ENCODE measurements around the gene UQCRHL. TPM values are rescaled to one million over a fixed set of nuclear protein-coding genes. Genes with fewer than 3 reads are reported as not detected.
"Not testable (repeated sequence)": the region's sequence is repeated elsewhere in the genome, so short reads cannot be mapped to it uniquely, and the experiment has no call there.

UQCRHL gene
- total RNA-seq (2014; rRNA removed; shearing (Covaris generic)) (2.3 and 3.9 TPM in 2 replicates), polyA plus RNA-seq (2016; fragmentation: Nextera tagmentation; extraction: Ambion mirVana) (3.0 and 3.6 TPM in 2 replicates)
- long read RNA-seq, partial matches to known transcripts, result 0 of 3 reads
- long read RNA-seq, other reads (novel, unspliced or antisense), result 0 of 3 reads

GRCh38 chr1:15807549-15807948 lies at the start of gene UQCRHL:
Gene UQCRHL, minus strand, starts transcription at chr1:15807649. Its CDS starts 0 bp downstream, at chr1:15807649.
- ATAC-seq, H3K4me1 Mint-ChIP-seq: not testable (repeated sequence)
- 0 out of 2 replicates have a peak within 1 kb of the TSS, but pooled peaks have one; percentile 72 for H3K27ac Mint-ChIP-seq

DNA sequence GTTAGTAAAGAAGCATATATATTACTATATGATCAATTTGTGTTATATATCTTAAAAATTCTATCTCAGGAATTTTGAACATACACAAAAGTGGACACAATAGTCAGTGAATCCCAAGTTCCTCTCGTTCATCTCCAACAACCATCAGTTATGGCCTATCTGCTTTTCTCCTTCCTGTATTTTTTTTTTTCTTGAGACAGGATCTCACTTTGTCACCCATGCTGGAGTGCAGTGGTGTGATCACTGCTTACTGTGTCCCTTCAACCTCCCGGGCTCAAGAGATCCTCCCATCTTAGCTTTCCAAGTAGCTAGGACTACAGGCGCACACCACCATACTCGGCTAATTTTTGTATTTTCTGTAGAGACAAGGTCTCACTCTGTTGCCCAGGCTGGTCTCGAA lies 49.4 kb upstream of the UQCRHL start:
- Histone ChIP-seq H3K36me3 (ENCODE audit: insufficient read depth) (no peaks in the 10 kb centered on the region), H3K27me3 (ENCODE audit: insufficient read depth) (no peaks in the 10 kb centered on the region), H3K9me2 (ENCODE audit: insufficient read depth) (no peaks in the 10 kb centered on the region), H3K4me3 (no peak overlapping the region), H2AFZ (no peak overlapping the region), H3K4me2 (no peak overlapping the region), H3K79me2 (replicated peaks; ENCODE audit: insufficient read depth) (peaks cover 99% of the 10 kb centered on the region), H4K20me1 (replicated peaks; ENCODE audit: insufficient read depth) (peaks cover 12% of the 10 kb centered on the region), H3F3A (replicated peaks; ENCODE audit: low read depth) (peaks cover 7% of the 10 kb centered on the region; the same call in 1 of the 2 replicates), H3K4me1 (ENCODE audit: insufficient read depth) (peaks cover 8% of the 10 kb centered on the region; the same call in 1 of the 2 replicates), H3K27ac (ENCODE audit: low read depth) (no peak overlapping the region)
- Mint-ChIP-seq H3K27ac (no peak overlapping the region), H3K4me3 (no peak overlapping the region), H3K9me3 (no peaks in the 10 kb centered on the region), H3K27me3 (ENCODE audit: insufficient read depth, low read depth, poor library complexity) (no peaks in the 10 kb centered on the region), H3K4me1 (peaks cover 3% of the 10 kb centered on the region; the same call in 2 of the 3 replicates), H3K36me3 (ENCODE audit: low read depth) (no peaks in the 10 kb centered on the region)
- TF ChIP-seq STAT1 (IDR thresholded peaks at IDR 0.05; ENCODE audit: unreplicated experiment), result no peak
- no peak for TF ChIP-seq POLR2AphosphoS5 (IDR thresholded peaks at IDR 0.05; ENCODE audit: low read depth)
- no peak for DNase-seq (ENCODE audit: low spot score)
- ATAC-seq, result no peak

More at GRCh38 chr1:15807549-15807948, at the start of gene UQCRHL:
- H3K27ac ChIP-seq (ENCODE audit: low read depth), result peak within 1 kb of the TSS; percentile 67; the same call in 1 of the 2 replicates
- H3K4me3 Mint-ChIP-seq; H2AFZ ChIP-seq; DNase-seq (ENCODE audit: low spot score); H3K9me3 Mint-ChIP-seq; H3K4me3 ChIP-seq; H3K36me3 ChIP-seq (ENCODE audit: insufficient read depth); H3K9me2 ChIP-seq (ENCODE audit: insufficient read depth); H3F3A ChIP-seq (replicated peaks; ENCODE audit: low read depth); H4K20me1 ChIP-seq (replicated peaks; ENCODE audit: insufficient read depth); H3K4me1 ChIP-seq (ENCODE audit: insufficient read depth); H3K4me2 ChIP-seq; H3K36me3 Mint-ChIP-seq (ENCODE audit: low read depth); H3K27me3 ChIP-seq (ENCODE audit: insufficient read depth); H3K79me2 ChIP-seq (replicated peaks; ENCODE audit: insufficient read depth): not testable (repeated sequence)
- peaks cover 11% of the 10 kb centered on the region for H3K27me3 Mint-ChIP-seq (ENCODE audit: insufficient read depth, low read depth, poor library complexity)

GRCh38 chr1:15852828-15853302 lies 45.4 kb upstream of the UQCRHL start:
- ATAC-seq (no peak), DNase-seq (ENCODE audit: low spot score) (no peak)
- Mint-ChIP-seq H3K27me3 (ENCODE audit: insufficient read depth, low read depth, poor library complexity) (peaks cover 6% of the 10 kb centered on the region), H3K4me1 (peaks cover 21% of the 10 kb centered on the region), H3K4me3 (no peak overlapping the region), H3K27ac (no peak overlapping the region), H3K36me3 (ENCODE audit: low read depth) (no peaks in the 10 kb centered on the region), H3K9me3 (no peaks in the 10 kb centered on the region; the same call in 2 of the 3 replicates)
- Histone ChIP-seq H3K9me2 (ENCODE audit: insufficient read depth) (no peaks in the 10 kb centered on the region), H3K79me2 (replicated peaks; ENCODE audit: insufficient read depth) (peaks cover 94% of the 10 kb centered on the region), H3K4me2 (no peak overlapping the region), H3K4me3 (no peak overlapping the region), H3F3A (replicated peaks; ENCODE audit: low read depth) (0 out of 2 replicates have a peak, but pooled peaks cover 6% of the 10 kb centered on the region), H3K36me3 (ENCODE audit: insufficient read depth) (no peaks in the 10 kb centered on the region), H3K4me1 (ENCODE audit: insufficient read depth) (peaks cover 20% of the 10 kb centered on the region), H2AFZ (no peak overlapping the region), H3K27me3 (ENCODE audit: insufficient read depth) (peaks cover 6% of the 10 kb centered on the region), H3K27ac (ENCODE audit: low read depth) (no peak overlapping the region), H4K20me1 (replicated peaks; ENCODE audit: insufficient read depth) (no peaks in the 10 kb centered on the region; the same call in 1 of the 2 replicates)
- TF ChIP-seq, protein P1, sequence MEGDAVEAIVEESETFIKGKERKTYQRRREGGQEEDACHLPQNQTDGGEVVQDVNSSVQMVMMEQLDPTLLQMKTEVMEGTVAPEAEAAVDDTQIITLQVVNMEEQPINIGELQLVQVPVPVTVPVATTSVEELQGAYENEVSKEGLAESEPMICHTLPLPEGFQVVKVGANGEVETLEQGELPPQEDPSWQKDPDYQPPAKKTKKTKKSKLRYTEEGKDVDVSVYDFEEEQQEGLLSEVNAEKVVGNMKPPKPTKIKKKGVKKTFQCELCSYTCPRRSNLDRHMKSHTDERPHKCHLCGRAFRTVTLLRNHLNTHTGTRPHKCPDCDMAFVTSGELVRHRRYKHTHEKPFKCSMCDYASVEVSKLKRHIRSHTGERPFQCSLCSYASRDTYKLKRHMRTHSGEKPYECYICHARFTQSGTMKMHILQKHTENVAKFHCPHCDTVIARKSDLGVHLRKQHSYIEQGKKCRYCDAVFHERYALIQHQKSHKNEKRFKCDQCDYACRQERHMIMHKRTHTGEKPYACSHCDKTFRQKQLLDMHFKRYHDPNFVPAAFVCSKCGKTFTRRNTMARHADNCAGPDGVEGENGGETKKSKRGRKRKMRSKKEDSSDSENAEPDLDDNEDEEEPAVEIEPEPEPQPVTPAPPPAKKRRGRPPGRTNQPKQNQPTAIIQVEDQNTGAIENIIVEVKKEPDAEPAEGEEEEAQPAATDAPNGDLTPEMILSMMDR (conservative IDR thresholded peaks at IDR 0.05; ENCODE audit: low read depth in 2 of 2), result no peak
- TF ChIP-seq JUNB (IDR thresholded peaks at IDR 0.05; ENCODE audit: unreplicated experiment), result no peak
- no peak for TF ChIP-seq EZH2phosphoT487 (IDR thresholded peaks at IDR 0.05; ENCODE audit: unreplicated experiment)
- no peak for TF ChIP-seq STAT1 (IDR thresholded peaks at IDR 0.05; ENCODE audit: unreplicated experiment)
- TF ChIP-seq EZH2 (IDR thresholded peaks at IDR 0.05; ENCODE audit: low read depth, unreplicated experiment), result no peak
- TF ChIP-seq REST (IDR thresholded peaks at IDR 0.05; ENCODE audit: unreplicated experiment), result no peak
- no peak for TF ChIP-seq POLR2AphosphoS5 (IDR thresholded peaks at IDR 0.05; ENCODE audit: low read depth)
- TF ChIP-seq NANOG (IDR thresholded peaks at IDR 0.05; ENCODE audit: borderline replicate concordance), result no peak
- TF ChIP-seq ZNF331 (CRISPR knock-in tag; IDR thresholded peaks at IDR 0.05; ENCODE audit: low read depth), result no peak
